ENCODE data around the gene AGBL1.
A peak's percentile ranks its signal among the peaks of the same experiment; 100 is the strongest.
"Not testable (repeated sequence)": the region's sequence is repeated elsewhere in the genome, so short reads cannot be mapped to it uniquely, and the experiment has no call there.

The AGBL1 gene

DNA sequence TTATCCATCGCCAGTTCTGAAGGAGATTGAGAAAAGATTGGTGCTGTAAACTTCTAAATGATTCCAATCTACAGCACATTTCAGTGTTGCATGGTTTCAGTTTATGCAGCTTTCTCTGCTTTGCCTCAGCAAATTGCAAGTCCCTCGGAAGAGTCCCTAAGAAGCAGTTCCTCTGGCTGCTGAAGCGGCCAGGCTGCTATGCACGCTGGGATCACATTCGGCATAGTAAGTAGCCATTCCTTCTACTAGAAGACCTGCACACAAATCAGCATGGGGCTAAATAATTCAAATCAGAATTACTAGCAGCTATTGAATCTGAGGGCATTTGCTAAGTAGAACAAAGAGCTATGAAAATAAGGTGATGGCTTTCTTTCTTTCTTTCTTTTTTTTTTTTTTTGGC, 769.5 kb downstream of the AGBL1 start:
- no peak for DNase-seq

DNA sequence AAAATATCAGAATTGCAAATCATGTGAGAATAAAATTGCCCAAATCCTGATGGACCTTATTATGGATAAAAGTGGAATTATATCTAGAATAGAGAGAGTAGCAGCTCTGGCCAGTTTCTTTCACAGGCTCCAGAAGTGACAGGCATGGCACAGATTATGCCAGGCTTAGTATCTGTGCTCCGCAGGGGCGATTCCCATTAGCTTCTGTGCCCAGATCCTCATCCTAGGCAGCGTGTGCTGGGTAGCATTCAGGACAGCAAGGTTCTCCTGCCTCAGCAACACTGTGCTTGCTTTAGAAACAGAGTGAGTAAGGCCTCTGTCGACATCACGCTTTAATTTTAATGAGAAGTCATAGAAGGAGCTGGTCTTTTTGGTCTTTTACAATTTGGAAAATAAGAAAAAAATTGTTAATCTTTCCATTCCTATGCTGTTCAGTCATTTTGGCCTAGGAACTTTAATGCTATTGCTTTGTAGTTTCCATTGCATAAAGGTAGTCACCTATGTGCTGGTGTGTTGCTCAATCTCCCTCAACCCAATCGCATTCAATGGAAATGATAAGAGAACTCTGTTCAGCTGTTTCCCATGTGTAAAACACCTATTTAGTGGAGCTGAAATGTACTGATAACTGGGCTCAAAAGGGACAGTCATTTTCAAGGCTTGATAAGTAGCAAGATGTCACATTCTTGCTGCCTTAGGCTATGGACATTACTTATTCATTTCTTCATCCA, 770.1 kb downstream of the AGBL1 start:
- no peak for DNase-seq

DNA sequence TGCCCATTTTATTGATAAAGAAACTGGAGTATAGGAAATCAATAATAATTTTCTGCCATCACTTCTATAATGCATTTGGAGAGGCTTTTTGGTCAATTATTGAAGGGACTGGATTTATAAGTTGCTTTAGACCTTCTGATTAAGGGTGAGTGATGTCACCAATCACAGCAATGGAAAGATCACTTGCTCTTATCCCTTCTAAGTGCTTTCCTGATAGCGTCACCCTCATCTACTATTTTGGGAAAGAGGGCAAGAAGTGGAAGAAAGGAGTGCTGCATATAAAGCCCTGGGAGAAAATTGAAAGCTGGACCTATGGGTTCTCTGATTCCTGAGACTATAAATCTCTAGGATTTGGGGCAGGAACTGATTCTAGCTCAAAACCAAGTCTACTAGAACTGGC, 771.3 kb downstream of the AGBL1 start:
- DNase-seq = no peak

- no peak for DNase-seq
Measured at GRCh38 chr15:86852741-86853140, 773.1 kb downstream of the AGBL1 start.

- DNase-seq = peak; percentile 85
Measured at GRCh38 chr15:86854176-86854575, 774.5 kb downstream of the AGBL1 start.

DNA sequence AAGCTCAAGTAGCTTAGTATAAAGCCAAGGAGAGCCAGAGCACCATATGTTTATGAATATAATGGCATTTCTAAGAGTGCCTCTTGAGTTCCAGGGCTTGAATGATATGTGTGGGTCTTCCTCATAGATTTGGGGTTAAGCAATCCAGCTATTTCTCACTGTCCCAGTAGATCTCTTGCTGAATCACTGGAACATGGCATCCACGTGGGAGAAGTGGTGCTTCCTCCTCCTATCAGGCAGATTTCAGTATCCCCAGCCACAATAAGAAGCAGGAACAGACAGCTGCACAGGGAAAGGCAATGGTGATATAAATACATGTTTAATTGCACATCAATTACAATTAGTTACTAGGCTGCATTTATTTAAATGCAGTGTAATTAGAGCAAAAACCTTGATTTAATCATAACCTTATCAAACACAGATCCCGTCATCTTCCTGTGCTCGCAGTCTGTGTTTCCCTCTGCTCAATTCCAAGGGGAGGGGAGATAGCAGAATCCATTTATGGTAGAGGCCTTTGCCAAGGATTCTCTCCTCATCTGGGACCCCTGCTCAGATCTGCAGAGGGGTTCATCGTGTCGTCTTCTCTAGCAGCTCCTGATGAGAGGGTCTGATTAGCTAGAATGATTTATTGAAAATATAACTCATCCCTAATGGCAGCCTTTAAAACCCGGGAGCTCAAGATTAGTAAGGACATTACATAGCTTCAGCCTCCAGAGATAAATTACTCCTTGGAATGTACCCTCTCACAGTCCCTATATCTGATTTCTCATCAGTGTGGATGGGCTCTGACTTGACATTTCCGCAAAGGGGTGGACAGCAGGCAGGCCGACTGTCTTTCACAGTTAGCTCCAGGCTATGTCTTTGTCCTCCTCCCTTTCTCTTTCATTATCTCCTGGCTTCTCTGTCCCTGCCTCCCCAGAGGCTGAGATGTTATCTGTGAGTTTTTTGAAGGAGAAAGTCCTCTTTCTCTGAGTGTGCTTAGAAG, 775.9 kb downstream of the AGBL1 start:
- peak; percentile 68 for DNase-seq

DNA sequence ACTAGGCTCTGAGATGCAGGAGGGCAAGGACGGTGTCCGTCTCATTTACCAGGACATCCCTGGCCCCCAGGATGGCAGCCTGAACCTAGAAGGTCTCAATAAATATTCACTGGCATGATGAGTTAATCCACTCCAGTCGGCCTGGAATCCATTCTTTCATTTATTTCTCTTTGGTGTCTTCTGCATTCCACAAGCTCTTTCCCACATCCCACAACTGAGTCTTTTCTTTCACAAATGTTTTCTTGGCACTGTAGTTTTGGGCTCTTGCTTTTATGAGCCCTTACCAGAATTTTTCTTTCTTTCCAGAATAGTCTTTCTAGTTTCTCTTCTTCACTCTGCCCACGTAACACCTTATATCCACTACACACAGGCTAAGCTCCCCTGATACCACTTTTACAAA, 778.0 kb downstream of the AGBL1 start:
- no peak for DNase-seq

DNA sequence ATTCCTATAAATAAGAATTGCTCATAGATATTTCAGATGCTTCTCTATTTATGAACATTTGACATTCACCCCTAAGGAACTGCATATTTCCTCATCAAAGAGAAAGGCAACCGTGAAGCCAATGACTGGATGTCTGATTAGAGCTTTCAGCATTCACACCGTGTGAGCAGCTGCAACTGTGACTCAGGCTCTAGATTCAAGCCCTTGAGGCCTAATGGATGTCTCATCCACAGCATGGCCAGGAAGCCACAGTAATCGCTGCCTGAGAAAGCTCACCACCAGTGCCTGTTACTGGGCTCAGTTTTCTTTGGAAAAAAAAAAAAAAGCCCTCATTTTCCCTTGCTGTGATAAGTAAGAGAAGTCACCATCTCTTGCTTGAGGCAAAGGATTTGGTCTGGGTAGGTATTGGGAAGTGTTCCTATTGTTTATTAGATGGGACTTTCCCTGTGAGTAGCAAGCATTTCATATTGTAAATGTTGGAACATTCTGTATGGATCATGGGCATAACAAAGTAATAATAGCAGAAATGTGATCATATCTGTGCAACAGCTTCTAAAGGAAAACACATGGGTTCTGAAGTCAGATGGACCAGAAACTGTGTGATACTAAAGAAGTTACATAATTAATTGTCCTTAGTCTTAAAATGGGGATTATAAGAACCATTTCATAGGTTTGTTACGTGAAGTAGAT, 783.7 kb downstream of the AGBL1 start:
- no peak for DNase-seq

DNA sequence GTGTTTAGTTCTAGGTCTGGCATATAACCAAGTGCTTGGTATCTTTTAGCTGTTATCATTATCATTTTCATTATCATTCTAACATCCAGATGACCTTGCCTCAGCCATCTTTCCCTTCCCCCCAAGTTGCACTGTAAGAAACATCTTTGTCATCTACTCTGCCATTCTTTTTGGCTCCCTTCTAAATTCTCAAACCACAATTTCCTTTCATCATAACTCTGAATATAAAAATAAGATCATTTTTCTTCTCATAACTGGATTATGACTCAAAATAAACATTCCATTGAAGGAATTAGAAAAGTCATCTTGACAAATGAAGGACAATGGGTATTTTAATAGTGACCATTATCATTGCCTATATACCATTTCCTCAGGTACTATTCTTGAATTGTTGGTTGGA, 786.2 kb downstream of the AGBL1 start:
- DNase-seq = no peak

- no peak for DNase-seq
Measured at GRCh38 chr15:86870846-86871245, 791.2 kb downstream of the AGBL1 start.

DNA sequence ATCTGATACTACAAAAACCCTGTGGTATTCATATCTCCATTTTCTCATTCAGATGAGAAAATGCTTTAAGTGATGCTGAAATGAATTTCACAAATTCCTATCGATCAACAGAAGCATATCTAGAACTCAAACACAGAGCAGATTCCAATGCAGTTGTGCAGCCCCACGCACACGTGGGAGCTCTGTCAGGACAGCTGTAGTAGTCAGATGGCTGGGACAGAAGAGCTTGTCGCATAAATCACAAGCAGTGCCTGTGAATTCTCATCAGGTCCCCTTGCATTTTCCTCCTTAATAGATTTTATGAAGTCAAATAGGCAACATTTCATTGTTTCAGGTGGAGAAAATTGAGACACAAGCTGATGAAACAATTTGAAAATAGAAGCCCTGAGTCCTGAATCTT, 792.3 kb downstream of the AGBL1 start:
- no peak for DNase-seq

DNA sequence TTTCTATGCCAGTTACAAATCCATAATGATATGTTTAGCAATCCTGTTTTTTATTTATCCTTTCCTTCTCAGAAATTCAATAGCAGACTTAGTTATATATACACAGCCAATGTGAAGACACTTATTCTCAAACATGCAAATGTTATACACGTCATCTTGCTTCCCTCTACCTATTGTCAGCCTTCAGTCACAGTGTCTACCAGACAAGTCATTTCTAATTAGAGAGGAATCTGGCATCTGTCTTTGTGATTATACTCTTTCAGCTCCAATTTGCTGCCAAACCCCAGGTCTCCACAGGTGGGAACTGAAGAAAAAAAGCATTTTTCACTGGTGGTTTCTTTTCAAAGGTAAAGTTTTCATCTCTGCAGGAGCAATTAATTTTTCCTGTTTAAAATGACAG, 793.1 kb downstream of the AGBL1 start:
- DNase-seq = peak; percentile 27

DNA sequence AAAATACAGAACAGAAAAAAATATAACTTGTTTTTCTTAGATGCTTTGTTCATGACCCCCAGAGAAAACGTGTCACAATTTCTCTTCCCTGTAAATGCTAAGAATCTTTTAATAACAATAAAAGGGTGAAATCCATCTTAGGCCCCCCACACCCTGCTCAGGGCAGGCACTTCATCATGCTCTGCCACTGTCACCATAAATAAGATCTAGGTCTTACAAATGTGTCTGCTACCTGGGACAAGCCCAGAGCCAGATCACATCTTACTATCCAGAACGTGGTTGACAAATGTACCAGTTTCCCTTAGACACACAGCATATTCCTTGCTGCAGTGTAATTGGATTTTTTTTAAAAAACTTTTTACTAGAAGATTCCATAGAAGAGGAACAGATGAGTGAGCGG, 795.4 kb downstream of the AGBL1 start:
- DNase-seq = peak; percentile 34

- DNase-seq = no peak
Measured at GRCh38 chr15:86876387-86876944, 796.8 kb downstream of the AGBL1 start.

- peak; percentile 46 for DNase-seq
Measured at GRCh38 chr15:86877171-86877631, 797.5 kb downstream of the AGBL1 start.

GRCh38 chr15:86878844-86879243, 799.2 kb downstream of the AGBL1 start:
- not testable (repeated sequence) for DNase-seq

DNA sequence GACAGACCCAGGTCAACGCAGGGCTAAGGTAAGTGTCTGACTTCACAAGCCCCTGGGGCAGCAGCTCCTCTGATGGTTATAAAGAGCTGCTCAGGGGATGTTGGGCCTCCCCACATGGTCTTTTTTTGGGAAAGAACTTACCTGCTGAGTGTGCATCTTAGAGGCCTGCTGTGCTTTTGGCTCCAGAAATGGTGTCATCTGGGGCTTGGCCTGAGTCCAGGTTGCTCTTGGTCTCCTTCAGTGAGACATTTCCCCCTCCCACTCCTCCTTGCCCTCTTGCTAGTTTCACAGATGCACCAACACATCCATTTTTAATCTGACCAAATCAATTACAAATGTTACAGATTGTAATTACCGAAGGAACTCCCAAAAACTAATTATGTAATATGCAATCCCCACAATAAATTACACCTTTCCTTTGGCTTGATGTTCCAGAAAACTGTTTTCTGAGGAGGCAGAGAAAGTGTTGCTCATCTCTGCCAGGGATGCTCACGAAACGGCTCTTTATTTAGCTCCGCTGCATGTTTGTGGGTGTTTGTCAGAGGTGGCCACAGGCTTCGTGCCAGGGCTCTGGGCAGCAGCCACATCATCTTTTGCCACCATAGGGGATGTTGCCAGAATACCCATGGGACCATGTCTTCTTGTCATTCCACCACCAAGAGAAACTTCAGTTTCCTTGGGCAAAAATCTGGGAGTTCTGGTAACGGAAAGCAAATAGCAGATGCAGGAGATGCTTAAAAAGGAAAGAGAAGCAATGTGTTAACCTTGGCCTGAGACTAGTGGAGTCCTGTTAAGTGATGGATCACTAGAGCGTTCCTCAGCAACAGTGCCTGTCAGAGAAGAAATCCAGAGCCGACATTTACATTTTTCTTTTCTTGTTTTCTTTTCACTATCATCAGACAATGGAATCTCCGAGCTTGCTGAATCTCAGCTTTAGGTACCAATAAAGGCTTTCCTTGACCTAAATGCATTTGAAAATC, 799.9 kb downstream of the AGBL1 start:
- DNase-seq = no peak

GRCh38 chr15:86885616-86886015, 805.9 kb downstream of the AGBL1 start:
- no peak for DNase-seq

DNA sequence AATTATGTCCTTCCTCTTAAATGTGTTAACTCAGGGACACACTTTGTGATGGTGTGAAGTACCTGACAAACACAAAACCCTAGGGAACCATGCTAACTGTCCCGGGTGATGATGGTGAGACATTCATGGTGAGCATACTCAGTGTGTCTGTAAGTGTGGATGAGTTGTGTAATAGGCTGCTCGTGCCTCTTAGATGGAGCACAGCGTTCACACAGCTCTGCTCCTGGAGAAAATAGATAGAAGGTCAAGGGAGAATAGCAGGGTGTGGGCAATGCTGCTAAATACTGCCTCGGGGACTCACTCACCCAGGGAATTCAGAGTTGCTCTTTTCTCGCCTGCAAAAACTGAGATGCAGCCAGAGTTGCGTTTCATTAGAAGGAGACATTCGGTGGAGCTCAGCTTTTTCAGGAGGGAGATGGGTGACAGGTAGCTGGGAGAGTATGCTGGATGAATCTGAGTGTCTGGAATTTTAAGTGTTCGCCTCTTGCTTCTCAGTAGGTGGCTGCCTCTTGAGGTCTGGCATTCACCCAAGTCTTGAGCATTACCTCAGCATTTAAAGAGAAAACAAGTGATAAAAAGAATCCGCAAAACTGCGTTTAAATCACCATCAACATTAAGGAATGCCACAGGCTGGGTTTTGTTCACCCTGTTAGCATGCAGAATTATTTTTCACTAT, 813.2 kb downstream of the AGBL1 start:
- DNase-seq = no peak

DNA sequence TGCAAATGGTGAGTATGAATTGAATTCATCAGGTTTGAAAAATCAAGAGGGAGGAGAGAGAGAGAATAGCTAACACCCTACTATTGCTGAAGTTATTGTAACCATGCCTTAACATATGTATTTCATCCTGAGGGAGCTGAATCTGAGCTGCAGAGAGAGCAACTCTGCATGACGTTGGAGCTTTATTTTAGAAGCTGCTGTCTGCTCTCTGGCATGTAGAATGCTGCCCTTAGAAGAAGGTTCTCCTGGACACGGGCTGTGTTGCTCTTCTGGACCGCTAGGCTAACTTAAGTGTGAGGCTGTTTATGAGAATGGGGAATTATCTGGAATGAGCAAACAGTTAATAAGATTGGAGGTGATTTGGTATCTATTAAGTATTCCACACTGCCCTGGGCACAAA, 814.6 kb downstream of the AGBL1 start:
- no peak for DNase-seq
